ENCODE results near the gene LBHD2.

Gene LBHD2

DNA sequence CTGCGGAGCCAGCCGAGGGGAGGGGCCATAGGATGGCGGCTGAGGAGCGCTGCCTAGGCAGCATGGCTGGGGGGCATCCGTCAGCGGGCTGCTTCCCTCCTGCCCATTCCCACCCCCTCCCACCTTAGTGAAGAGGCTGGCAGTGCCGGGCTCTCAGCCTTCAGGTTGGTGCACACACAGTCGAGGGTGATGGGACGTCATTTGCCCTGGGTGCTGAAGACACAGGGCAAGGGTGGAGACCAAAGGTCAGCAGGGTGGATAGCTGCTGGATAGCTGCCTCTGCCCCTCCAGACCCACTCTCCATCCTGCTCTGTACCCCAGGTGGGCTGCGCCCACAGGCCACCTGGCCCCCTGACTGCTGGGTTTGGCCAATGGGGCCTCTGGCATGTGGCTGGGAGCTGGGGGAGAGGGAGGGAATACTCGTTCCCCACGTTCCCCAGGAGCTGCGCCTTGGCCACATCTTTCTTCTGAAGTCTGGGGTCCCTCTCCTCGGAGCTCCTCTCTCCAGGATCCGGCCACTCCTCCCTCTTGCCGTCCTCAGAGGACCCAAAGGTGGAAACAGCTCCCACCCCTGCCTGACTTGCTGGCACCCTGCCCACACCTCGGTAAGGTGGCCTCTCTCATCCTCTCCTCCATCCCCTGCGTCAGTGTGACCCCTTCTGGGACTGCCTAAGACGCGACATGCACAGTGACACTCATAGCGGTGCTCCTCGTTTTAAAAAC lies 15.5 kb upstream of the LBHD2 start:
- in situ Hi-C loops (cut with MboI; ENCODE audit: low sequenced_read_pairs): no loop called here

DNA sequence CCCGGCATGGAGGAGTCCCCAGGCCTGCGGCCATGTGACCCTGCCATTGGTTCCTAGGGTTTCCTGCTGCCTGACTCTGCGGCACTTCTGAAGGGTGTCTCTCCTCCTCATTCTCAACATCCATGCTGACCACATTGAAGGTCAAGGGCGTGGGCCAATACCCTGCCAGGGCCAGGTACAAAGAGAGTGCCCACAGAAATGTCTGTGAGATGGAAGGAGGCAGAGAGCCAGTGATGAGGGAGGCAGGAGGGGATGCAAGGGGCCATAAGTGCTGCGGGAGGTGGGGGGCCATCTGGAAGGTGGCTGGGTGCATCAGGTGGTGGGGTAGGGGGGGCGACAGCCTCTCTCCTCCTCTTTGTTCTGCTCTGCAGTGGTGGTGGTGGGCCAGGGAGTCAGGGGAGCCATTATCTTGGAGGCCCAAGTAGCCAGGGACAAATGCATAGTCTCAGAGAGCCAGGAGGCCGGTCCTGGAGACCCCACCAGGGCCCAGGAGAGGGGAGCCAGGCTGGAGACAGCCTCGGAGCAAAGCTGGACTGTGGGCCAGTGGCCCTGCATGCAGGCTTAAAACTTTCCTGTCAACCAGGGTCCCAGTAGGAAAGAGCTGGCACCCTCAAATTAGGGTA lies 13.6 kb upstream of the LBHD2 start:
- in situ Hi-C loops (cut with MboI; ENCODE audit: low sequenced_read_pairs): no loop called here

DNA sequence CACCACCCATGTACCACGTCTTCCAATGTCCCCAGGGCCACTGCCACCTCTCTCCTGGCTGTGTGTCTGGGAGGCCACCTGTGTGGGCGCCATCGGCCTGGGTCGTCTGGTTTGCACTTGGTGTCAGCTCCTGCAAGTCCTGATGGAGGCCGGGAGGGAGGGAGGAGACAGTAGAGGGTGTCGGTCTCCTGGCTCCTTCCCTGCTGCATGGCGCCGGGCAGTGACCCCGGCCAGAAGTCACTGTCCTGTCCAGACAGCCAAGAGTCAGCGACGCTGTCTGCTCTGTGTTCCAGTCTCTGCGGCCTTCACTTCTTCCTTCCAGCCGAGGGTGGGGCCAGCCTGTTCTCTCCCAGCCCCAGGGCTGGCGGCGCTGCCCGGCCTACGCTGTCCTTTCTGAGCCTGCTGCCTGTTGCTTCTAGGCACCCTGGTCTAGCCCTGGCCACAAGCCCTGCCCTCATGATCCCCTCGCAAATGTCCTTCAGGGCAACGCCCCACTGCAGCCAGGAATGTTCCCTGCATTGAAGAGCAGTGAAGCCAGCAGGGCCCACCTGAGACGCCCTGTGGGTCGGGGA lies 13.0 kb upstream of the LBHD2 start:
- in situ Hi-C loops (cut with MboI; ENCODE audit: low sequenced_read_pairs): no loop called here

DNA sequence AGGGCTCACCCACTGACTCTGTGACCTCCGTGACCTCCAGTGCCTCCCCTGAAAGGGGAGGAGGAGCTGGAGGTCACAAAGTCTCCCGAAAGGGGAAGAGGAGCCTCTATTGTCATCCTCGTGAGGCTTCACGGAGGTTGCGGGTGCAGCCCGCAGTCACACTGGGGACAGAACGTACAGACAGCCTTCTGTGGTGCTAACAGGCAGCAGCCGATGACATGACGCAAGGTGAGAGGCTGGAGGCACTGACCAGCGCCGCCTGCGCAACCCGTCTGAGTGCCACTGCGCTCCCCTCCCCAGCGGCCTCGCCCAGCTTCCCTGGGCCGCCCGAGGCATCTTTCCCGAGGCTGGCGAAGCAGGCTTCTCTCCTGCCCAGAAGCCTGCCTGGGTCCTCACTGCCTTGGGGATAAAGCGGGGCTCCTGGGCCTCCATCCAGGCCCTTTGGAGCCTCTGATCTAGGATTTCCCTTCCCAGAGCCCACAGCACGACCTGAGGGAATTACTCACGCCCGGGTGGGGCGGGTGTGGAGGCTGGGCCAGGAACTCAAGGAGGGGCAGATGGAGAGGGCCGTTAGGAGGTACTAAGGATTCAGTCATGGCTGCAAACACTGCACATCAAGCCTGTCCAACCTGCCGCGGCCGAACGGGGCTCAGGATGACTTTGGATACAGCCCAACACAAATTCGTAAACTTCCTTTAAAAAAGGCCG lies 12.3 kb upstream of the LBHD2 start:
- in situ Hi-C loops (cut with MboI; ENCODE audit: low sequenced_read_pairs): no loop called here

DNA sequence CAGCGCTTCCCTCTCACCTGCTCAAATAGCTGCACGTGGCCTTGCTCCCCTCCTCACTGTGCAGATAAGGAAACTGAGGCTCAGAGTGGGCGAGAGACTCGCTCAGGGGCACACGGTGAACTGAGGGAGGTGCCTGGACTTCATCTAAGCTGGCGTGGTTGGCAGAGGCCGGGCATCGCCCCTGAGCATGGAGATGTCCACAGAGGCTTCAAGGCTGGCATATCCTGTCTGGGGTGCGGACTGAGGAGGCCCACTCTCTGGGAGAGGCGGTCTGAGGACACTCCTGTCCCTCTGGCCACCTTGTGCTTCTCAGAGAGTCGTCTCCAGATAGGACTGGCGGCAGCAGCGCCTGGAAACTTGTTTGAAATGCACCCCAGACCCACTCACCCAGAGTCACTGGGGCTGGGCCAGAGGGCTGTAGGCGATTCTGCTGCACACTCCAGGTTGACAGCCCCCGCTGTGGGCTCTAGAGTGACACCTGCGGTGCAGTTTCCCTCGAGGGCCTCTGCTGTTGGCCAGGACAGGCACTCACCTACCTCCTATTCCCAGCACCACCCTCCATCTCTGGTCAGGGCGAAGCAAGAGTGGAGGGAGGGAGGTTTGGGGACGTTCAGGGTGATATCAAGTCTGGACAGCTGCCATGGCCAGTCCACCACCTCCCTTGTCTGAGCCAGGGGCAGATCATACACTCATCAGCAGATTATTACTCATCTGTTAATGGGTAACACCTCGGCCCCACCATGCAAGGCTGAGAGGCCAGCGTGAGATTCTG lies 11.2 kb upstream of the LBHD2 start:
- in situ Hi-C loops (cut with MboI; ENCODE audit: low sequenced_read_pairs): no loop called here

DNA sequence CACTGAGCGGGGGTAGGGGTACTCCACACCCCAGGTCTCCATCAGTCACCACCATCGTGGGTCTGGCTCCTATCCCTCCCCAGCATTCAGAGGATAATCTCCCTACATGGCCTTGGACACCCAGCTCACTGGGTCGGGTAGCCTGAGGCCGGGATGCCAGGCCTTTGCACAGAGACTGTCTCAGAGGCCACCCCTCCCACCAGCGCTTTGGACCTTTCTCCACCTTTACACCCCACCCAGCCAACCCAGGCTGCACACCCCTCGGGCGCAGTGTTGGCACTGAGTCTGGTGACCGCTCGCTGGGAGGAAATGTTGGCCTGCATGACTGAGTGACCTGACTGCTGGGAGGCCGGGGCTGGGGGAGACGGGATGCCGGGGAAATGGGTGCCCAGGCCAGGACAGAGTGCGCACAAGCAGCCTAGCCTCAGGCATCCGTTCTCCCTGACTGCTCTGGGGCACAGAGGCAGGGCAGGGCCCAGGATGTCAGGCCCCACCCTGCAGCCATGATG lies 10.6 kb upstream of the LBHD2 start:
- in situ Hi-C loops (cut with MboI; ENCODE audit: low sequenced_read_pairs): no loop called here

DNA sequence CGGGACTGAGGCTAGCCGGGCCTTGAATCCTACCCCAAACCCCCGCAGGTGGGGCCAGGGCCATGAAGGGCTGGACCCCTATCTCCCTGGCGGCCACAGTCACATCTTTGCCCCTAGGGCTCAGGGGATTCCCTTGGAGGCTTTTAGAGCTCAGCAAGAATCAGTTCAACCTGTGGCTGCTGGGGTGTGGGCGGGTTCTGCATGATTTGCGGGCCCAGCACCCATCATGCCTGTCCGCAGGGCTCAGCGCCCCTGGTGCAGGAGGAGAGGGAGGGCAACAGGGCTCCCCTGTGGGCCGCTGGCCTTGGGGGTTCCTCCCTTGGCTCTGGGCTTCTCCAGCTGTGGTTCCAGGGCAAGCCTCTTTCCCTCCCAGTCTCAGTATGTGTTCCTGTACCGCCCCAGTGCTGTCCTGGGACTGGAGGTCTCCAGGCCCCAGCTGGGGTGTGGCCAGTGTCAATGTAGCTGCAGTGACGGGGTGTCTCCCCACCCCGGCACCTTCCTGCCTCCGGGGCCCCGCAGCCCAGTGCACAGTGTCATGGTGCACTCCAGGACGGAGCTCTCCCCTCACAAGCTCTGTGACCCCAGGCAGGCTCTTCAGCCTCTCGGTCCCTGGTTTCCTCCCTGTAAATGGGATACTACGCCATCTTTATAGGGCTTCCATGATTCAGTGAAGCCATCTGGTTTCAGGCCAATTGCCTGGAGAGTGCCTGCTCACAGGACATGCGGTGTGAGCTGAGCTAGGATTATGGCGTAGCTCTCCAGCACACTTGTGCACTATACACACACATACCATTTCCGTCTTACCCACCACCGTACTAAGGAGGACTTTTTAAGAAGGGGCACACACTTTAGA lies 9.9 kb upstream of the LBHD2 start:
- in situ Hi-C loops (cut with MboI; ENCODE audit: low sequenced_read_pairs): no loop called here

DNA sequence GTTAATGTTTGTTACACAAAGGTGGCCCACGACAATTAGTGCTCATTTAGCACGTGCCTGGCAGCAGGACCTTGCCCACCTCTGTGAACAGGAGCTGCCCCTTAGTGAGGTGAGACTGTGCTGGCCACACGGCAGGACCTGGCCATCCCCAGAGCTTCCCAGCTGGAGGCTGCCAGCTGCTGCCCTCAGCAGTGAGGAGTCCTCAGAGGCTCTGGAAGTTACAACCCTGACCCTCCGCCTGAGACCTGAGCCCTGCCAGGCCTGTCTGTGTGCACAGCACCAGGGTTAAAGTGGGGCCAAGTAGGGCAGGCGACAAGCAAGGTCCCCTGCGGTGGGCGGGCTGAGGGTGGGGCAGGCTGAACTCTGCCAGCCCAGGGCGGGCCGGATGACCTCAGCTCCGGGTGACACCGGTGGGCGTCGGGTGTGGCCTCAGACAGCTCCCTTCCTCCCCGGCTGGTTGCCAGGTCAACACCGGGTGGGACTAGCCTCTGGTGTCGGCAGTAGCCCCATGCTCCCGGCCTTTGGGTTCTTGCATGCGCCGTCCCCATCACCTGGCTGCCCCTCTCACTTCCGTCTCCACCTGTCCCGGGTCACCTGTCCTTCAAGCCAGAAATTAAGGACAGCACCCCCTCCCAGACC lies 9.2 kb upstream of the LBHD2 start:
- in situ Hi-C loops (cut with MboI; ENCODE audit: low sequenced_read_pairs): no loop called here

DNA sequence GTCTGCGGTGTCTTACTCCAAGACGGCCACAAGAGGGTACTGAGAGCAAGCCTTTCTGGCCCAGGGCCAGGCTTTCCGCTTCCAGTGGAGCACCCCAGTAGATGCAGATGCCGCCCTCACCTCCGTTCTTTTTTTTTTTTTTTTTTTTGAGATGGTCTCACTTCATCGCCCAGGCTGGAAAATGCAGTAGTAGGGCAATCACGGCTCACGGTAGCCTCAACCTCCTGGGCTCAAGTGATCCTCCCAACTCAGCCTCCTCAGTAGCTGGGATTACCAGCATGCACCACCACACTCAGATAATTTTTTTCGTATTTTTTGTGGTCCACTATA lies 5.6 kb upstream of the LBHD2 start:
- in situ Hi-C loops (cut with MboI; ENCODE audit: low sequenced_read_pairs): no loop called here

DNA sequence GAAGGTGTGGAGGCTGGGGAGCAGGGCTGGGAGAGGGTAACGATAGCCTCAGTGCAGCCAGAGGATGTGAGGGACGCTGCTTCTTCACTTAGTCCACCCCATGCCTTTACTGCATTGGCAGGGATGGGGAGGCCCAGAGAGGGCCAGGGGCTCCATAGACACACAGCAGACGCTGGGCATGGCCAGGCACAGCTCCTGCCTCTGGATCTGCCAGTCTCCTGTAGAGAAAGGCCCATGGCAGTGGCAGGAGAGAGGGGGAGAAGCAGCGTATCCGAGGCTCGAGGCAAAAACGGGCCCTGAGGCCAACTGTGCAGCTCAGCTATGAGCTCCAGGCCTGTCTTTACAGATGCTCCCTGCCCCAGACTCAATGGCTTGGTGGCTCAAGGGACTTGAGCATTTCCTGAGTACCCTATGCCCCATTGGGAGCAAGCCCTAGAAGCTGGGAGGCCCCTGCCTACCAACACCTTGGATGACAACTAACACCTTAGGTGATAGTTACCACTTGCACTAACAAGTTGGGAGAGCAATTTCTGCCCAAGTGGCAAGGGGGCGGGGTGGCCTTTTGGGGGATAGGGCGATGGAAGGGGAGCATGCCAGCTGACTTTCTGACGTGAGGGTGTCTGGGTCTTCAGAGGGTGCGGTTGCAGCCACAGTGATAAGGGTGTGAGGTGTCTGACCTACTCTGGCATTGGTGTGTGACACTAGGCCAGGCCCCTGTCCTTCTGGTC lies 5.0 kb upstream of the LBHD2 start:
- in situ Hi-C loops (cut with MboI; ENCODE audit: low sequenced_read_pairs): no loop called here

DNA sequence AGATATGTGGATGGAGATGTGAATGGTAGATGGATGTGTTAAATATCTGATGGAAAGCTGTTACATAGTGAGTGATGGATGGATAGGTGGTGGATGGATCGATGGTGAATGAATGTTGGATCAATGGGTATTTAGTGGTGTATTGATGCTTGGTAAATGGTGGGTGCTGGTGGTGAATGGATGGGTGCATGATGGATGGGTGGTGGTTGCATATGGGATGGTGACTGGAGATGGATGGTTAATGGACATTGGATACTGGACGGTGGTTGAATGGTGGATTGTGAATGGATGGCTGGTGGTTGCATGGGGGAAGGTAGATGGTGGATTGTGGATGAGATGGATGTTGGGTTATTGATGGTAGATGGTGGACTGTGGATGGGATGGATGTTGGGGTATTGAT lies 2.1 kb upstream of the LBHD2 start:
- in situ Hi-C loops (cut with MboI; ENCODE audit: low sequenced_read_pairs): no loop called here

DNA sequence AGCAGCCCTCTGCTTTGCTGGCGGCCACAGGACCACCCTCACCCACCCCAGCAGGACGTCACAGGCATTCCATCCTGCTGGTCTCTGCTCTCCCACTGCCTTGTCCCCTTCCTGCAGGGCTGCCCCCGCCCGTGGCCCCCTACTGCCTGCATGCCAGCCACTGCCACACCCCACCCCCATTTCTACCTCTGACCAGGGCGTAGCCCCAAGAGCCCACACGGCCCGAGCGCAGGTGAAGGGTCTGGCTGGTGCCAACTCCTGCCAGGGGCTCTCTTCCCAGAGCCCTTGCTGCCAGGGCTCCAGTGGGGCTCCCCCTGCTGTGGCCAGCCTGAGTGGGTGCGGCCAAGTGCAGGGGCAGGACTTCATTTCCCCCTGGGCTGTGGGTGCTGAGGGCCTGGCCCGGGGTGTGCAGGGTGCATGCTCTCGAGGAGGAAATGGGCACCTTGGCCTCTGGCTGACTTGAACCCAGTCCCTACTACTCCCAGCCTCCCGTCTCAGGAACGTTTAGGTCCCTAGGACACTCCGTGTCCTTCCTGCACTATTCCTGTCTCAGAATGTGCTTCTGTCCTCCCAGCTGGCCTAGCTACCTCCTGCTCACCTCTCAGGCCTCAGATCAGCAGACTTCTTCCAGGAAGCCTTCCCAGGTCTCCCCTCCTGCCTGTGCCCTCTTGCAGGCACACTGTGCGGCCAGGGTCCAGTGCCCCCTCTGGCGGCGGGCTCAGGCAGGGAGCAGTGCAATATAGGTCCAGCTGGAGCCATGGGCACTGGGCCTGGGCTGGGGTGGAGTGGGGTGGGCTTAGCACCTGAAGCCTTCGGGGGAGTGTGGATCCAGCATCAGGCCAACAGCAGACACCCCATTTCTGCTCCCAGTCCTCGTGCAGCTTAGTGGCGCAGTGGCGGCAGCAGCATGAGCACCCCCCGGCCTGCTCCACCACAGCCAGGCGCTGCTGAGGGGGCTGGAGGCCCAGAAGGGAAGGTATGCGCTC lies 1.4 kb downstream of the LBHD2 start:
- in situ Hi-C loops (cut with MboI; ENCODE audit: low sequenced_read_pairs): no loop called here

DNA sequence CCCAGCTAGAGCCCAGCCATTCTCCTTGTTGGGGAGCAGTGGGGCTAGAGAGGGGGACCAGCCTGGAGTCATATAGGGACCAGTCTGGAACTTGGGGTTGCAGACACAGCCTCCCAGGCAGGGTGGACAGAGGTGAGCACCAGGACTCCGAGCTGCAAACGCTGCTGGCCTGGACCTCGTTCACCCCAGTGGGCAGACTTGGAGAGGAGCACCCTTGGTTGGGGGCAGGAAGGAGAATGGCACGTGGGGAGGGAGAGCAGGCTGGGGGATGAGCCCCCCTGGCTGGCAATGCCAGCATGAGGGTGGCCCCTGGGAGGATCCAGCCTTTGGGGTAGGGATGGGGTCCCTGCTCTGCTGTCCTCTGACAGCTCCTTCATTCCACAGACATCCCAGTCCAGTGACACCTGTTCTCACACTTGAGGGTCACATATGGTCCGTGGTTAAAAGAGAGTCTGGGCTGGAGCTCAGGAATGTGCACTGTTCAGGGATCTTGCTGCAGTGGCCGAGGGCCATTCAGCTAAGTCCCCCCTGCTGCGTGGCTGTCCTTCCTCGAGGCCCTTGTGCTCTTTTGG lies 2.8 kb downstream of the LBHD2 start:
- in situ Hi-C loops (cut with MboI; ENCODE audit: low sequenced_read_pairs): no loop called here

DNA sequence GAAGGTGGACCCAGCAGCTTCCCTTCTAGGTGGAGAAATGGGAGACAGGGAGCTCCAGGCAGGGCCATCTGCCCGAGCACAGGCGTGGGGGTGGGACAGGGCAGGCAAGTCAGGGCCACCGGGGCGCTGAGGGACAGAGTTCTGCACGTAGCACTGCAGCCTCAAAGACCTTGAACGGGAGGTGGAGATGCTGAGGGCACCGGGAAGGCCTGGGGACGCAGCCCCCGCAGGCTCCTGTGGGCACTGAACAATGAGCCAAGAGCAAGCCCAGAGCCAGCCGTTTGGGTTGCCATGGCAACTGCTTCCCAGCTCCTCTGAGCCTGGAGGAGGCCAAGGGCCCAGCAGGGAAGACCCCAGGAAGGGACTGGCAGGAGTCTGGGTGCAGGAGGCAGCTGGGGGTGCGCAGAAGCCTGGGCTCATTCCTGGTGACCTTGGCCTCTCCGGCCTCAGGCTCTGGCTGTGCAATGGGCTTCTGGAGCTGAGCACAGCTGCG lies 3.4 kb downstream of the LBHD2 start:
- in situ Hi-C loops (cut with MboI; ENCODE audit: low sequenced_read_pairs): no loop called here

DNA sequence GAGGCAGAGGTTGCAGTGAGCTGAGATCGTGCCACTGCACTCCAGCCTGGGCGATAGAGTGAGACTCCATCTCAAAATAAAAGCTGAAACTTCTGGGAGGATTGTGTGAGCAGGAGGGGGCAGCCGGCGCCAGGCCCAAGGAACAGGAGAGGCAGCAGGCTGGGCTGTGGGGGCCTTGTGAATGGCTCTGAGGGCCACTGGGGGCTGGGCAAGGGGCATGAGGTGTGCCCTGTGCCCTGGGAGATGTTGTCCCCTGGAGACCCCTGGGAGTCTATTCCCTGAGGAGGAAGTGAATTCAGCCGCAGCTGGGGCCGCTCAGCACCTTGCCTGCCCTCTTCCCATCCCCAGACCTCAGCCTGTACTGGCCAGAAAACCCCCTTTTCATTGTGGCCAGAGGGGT lies 4.9 kb downstream of the LBHD2 start:
- in situ Hi-C loops (cut with MboI; ENCODE audit: low sequenced_read_pairs): no loop called here

DNA sequence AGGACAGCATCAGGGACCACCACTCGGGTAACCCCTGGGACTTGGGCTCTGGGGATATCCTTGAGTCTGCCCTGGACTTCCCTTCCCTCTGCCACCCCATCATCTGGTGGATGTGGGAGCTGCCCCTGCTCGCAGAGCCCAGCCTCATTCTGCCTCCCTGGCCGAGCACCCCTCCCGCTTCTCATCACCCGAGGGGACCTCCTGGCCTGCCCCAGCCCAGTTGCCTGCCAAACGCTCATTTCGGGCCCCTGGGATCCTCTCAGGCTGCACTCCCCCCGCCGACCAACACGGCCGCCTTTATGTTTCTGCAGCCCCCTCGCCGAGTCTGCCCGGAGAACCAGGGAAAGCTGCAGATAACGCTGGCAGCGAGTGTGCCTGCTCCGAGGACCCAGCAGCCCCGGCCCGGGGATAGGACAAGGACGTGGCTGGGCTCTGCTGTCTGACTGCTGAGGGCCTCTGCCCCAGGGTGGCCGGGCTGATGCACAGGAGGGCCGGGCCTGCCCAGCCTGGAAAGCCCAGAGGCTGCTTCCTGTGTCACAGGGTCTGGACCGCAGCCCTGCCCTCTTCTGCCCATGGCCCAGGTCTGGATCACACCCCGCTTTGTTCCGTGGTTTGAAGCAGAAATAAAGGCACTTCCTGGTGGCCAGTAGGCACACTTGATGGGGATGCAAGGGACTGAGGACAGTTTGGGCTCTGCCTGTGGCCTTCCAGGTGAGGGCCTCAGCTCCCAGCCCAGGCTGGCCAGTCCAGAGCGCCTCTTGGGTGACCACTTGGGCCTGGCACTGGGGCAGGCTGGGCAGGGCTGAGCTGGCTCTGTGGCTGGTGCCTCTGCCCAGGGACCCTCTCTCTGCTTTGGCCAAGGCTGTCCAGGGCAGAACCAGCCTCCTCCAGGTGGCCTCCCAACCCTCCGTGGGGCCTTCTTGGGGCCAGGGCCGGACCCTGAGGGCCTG lies 5.7 kb downstream of the LBHD2 start:
- in situ Hi-C loops (cut with MboI; ENCODE audit: low sequenced_read_pairs): no loop called here

Measured in hTERT RPE-1 (cell line).